Mucosa of gallbladder (tissue), 1 donor: ENCODE measurements around the gene PACRG. TPM values are rescaled to one million over a fixed set of nuclear protein-coding genes. Genes with fewer than 3 reads are reported as not detected.

Experiments
- DNase-seq: peaks from one replicate; pipeline ENCODE4 v3.0.0-alpha.2; 2020; ENCODE audit warnings: low spot score
- total RNA-seq: library from RNA; stranded (reverse); gene quantifications from one replicate; pipeline ENCODE4 v1.2.1, GENCODE V29; 2021
- donor health status: DM: no; HTN: no; CAD: no.

The PACRG gene
- total RNA-seq, 1 donor from 2014 or later: 3.2 TPM

GRCh38 chr6:163352011-163352685 lies 624.4 kb downstream of the PACRG start:
- no peak for DNase-seq

- no peak for DNase-seq
Observed at GRCh38 chr6:163352966-163353365, 625.2 kb downstream of the PACRG start.

- no peak for DNase-seq
Observed at GRCh38 chr6:163354085-163354484, 626.3 kb downstream of the PACRG start.

- DNase-seq: no peak
Observed at GRCh38 chr6:163354761-163355425, 627.1 kb downstream of the PACRG start.

GRCh38 chr6:163355426-163355991 lies 627.7 kb downstream of the PACRG start:
- peak; percentile 29 for DNase-seq

GRCh38 chr6:163356324-163356723 lies 628.5 kb downstream of the PACRG start:
- peak; percentile 26 for DNase-seq

GRCh38 chr6:163356743-163357142 lies 629.0 kb downstream of the PACRG start:
- no peak for DNase-seq

- DNase-seq: no peak
Observed at GRCh38 chr6:163364641-163365040, 636.9 kb downstream of the PACRG start.

Other genes starting within 250 kb of the PACRG start
- gene PRKN, start 208 bp upstream of the PACRG start, total RNA-seq: 9.3 TPM